GM12801 (cell line): ENCODE measurements around the gene TUT4.

Source experiments
- CTCF ChIP-seq: IDR thresholded peaks from one replicate; pipeline ENCODE4 v1.5.1; 2011; ENCODE audit warnings: control low read depth; ENCODE audit not compliant: insufficient read length; ENCODE audit errors: extremely low read depth

Gene TUT4

GRCh38 chr1:52423055-52423454, 129.8 kb downstream of the TUT4 start:
- TF ChIP-seq CTCF, result no peak

GRCh38 chr1:52420713-52421112, 132.2 kb downstream of the TUT4 start:
- TF ChIP-seq CTCF, result no peak

GRCh38 chr1:52416811-52417210, 136.1 kb downstream of the TUT4 start:
- no peak for TF ChIP-seq CTCF

GRCh38 chr1:52414942-52415341, 137.9 kb downstream of the TUT4 start:
- TF ChIP-seq CTCF, result no peak

- no peak for TF ChIP-seq CTCF
These were observed 139.4 kb downstream of the TUT4 start for GRCh38 chr1:52413410-52413989.

- no peak for TF ChIP-seq CTCF
These were observed 147.9 kb downstream of the TUT4 start for GRCh38 chr1:52404975-52405338.

- TF ChIP-seq CTCF, result no peak
These were observed 148.5 kb downstream of the TUT4 start, which contains the start of the genes ORC1 and PRPF38A for GRCh38 chr1:52404116-52404974. Gene ORC1 (minus strand): TSS chr1:52404423. CDS start chr1:52402223, 2,200 bp downstream. Gene PRPF38A (plus strand): TSS chr1:52404602. CDS start chr1:52404750, 148 bp downstream.
